Medulla oblongata (tissue), 1 donor: ENCODE data around the gene PIK3C2B.

Source experiments
- DNase-seq: peaks from one replicate; pipeline ENCODE4 v3.0.0-alpha.2; 2015; ENCODE audit errors: extremely low spot score

Gene PIK3C2B

GRCh38 chr1:204461331-204462228, 33.0 kb downstream of the PIK3C2B start:
- no peak for DNase-seq

DNA sequence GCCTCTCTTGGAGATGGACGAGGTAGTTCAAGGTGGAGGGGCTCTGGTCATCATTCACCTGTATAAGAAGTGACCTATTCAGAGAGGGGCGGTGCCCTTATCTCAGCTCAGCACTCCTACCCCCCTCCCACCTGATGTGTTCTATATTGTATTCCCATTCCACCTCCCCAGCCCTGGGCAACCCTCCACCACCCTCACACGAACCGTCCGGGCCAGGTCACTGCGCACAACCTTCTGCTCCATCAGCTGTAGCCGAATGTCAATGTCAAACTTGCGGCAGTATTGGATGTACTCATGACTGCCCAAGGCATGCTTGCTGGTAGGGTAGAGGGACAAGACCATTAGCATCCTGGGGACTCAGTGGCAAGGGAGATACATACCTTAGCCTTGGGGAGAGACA, 34.3 kb downstream of the PIK3C2B start:
- no peak for DNase-seq

DNA sequence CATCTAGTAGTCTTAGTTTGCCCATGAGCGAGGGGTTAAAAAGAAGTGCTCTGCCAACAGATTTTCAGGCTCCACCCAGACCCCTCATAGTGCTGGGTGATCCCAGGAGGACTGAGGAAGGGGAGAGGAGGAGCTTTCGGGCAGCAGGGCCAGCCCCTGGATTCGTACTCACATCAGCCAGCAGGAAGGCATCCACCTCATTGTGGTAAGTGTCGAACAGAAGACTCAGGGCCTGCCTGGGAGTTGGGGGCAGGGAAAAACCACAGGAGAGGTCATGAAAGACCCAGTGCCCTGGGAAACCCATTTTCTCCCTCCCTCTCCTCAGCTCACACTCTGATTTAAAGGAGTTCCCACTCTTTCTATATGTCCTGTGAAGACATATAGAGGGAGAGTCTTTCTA, 34.9 kb downstream of the PIK3C2B start:
- DNase-seq = no peak

- DNase-seq = no peak
These were observed 36.9 kb downstream of the PIK3C2B start for GRCh38 chr1:204457666-204458065.

DNA sequence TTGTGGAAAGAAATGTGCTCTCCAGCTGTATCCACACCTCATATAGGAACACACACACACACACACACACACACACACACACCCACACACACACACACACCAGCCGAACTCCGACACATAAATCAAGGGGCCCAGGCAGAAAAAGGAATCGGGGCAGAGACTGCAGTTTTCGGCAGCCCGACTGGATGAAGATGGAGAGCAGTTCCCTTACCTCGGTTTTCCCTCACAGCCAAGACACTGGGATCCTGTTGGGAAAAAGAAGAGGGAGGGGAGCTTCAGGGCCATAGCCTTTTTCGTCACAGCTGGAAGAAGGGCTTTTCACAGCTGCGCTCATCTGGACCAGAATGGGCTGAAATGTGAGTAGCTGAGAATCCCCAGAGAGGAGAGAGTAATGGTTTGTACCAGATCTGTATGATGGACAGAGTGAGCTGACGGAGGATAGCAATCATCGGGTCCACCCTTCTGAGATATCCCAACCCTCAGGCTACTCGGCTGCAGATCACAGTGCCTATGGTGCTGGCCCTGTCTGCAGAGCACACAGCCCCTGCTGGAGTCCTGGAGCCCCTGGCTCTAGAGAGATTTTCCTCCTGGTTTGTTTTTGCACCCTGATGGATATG, 37.7 kb downstream of the PIK3C2B start:
- no peak for DNase-seq

GRCh38 chr1:204455831-204456145, 38.8 kb downstream of the PIK3C2B start:
- DNase-seq = no peak

GRCh38 chr1:204455063-204455830, 39.4 kb downstream of the PIK3C2B start:
- DNase-seq = no peak

DNA sequence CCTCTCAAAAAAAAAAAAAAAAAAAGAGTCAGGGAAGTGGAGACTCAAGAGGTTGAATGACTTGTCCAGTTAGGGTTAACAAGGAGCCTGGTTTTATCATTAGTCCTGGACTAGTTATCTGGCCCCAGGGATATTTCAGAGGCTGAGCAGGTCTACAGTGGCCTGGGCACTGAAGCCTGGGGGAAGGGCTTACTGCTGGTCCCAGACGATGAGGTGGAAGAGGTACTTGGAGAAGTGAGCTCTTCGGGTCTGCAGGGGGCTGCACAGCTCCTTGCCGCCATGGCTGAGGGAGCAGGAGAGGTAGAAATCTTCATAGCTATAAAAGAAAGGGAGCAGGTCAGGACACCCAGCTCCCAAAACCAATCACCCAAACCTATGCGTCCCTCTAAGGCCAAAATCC, 40.1 kb downstream of the PIK3C2B start:
- DNase-seq = no peak

- no peak for DNase-seq
These were observed 41.3 kb downstream of the PIK3C2B start for GRCh38 chr1:204453141-204453772.

DNA sequence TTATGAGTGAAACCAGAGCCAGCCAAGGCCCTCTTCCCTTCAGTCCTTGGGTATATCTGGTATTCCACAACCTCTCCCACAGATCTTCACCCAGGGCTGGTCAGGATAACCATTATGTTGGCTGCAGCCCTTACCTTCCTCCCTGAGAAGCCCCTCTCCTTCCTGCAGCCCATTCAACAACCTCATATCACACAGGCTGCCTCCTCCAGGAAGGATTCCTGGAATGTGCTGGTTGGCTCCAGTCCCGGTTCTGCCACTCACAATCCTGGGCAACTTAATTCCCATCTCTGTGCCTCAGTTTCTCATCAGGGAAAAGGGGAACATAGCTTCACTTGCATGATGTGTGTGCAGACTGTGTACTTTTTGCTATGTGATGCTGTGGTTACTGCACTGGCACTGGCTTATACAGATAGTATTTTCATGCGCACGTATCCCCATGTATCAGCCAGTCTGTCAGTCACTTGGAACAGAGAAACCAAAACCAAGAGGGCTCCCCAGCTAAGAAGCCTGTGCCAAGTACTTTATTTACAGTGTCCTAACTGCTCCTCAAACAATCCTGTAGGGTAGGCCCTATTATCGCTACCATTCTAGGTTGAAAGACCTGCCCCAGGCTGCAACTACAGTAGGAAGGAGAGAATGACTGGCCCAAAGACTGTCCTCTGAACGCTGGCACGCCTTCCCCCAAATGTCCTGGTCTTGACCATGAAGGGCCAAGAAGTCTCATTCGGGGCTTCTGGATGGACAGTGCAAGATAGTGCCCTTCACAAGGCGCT, 43.1 kb downstream of the PIK3C2B start:
- DNase-seq = no peak

GRCh38 chr1:204450461-204451257, 43.9 kb downstream of the PIK3C2B start:
- no peak for DNase-seq

DNA sequence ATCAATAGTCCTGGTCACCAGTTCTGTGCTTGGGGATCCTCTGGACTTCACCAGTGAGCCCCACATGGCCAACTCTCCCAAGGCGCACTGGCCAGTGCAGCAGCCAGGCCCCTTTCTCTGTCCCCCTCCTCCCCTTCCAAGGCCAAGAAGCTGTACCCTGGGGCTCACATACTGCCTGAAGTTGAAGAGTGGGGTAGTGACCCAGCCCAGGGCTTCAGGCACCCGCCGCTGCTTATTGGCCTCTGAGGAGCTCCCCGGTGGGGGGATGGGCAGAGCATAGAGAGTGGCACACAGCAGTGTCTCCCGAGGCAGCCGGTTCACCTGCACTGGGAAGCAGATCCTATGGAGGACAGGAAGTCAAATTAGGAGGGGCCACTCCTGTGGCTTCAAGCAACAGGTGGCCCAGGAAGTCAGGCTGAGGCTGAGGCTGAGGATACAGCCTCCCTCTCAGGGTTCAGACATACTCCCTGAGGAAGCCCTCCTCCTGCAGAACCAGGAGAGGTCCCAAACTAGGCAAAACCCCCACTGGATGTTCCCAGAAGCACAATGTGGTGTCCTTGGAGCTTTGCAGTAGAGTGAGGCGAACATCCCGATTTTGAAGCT, 44.8 kb downstream of the PIK3C2B start:
- DNase-seq = no peak

- DNase-seq = no peak
These were observed 45.5 kb downstream of the PIK3C2B start for GRCh38 chr1:204448991-204449677.

GRCh38 chr1:204448344-204448964, 46.2 kb downstream of the PIK3C2B start:
- no peak for DNase-seq

DNA sequence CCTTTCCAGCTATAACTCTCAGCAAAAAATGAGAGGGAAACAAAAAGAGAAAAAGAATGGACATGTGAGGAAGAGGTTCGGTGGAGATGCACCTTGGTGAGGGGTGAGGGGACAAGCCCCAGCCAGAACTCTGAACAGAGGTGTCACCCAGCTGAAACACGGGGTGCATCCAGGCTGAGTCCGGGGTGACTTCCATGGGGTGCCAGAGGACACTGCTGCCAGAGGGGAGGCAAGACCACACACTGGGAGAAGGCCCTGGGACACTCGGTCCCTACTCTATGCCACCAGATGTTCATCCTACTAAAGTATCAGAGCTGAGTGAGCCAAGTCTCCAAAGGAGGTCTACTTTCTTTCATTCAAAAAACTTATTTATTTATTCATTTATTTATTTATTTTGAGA, 46.9 kb downstream of the PIK3C2B start:
- DNase-seq = no peak

DNA sequence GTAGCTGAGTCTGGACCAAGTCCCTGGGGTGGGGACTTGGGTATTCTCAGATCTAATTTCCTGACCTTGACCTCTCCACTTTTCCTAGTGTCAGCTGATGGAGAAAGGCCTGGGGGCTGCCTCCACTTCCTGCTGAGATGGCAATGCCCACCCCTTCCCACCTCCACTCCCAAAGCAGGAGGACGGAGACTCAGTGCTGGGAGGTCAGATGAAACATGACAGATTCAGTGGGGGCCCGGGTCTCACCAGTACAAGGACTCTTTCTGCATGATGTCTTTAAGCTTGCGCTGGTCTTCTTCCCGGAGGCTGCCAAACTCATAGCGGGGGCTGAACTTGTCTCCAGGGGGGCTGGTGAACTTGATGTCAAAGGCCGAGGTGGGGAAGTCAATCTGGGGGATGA, 47.4 kb downstream of the PIK3C2B start:
- no peak for DNase-seq

- peak; percentile 91 for DNase-seq
These were observed 48.0 kb downstream of the PIK3C2B start for GRCh38 chr1:204446413-204447111.

- no peak for DNase-seq
These were observed 48.7 kb downstream of the PIK3C2B start for GRCh38 chr1:204445860-204446412.
